ENCODE measurements around the gene TMEM178A. TPM values are rescaled to one million over a fixed set of nuclear protein-coding genes. Genes with fewer than 3 reads are reported as not detected.
"Not testable (repeated sequence)": the region's sequence is repeated elsewhere in the genome, so short reads cannot be mapped to it uniquely, and the experiment has no call there.

TMEM178A gene
- total RNA-seq, 4 donors from 2014 or later: 0.68 to 1.4 (median 1.1) TPM

DNA sequence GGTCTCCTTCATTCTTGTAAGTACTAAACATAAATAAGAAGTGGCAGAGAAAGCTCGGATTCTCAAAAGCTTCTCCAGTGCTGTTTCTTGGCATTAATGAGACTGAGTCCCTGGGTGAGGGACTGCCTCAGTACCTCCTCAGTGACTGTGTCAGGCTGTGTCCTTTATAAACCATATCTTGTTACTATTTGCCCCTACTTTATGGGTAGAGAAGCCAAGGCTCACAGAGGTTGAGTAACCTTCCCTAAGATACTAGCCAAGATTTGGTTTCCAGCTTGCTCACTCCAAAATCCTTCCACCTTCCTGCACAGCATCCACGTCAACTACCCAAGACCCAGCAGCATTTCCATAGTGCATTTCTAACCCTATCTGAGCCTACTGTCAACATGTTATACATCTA is 57.8 kb downstream of the TMEM178A start:
- H3K4me3 ChIP-seq (ENCODE audit: low read depth, poor library complexity, severe bottlenecking): no peak overlapping the region
- DNase-seq (ENCODE audit: low spot score in 2 of 2): no peak
- intact Hi-C loops (cut with DNase I; ENCODE audit: low total_unique reads): no loop called here
- WGBS, 2 donors: 70 to 85% methylated on average over 2 of the region's 2 CpGs
- TF ChIP-seq, protein P1, sequence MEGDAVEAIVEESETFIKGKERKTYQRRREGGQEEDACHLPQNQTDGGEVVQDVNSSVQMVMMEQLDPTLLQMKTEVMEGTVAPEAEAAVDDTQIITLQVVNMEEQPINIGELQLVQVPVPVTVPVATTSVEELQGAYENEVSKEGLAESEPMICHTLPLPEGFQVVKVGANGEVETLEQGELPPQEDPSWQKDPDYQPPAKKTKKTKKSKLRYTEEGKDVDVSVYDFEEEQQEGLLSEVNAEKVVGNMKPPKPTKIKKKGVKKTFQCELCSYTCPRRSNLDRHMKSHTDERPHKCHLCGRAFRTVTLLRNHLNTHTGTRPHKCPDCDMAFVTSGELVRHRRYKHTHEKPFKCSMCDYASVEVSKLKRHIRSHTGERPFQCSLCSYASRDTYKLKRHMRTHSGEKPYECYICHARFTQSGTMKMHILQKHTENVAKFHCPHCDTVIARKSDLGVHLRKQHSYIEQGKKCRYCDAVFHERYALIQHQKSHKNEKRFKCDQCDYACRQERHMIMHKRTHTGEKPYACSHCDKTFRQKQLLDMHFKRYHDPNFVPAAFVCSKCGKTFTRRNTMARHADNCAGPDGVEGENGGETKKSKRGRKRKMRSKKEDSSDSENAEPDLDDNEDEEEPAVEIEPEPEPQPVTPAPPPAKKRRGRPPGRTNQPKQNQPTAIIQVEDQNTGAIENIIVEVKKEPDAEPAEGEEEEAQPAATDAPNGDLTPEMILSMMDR (IDR thresholded peaks at IDR 0.05): no peak
- no peak for TF ChIP-seq POLR2A (IDR thresholded peaks at IDR 0.05)

DNA sequence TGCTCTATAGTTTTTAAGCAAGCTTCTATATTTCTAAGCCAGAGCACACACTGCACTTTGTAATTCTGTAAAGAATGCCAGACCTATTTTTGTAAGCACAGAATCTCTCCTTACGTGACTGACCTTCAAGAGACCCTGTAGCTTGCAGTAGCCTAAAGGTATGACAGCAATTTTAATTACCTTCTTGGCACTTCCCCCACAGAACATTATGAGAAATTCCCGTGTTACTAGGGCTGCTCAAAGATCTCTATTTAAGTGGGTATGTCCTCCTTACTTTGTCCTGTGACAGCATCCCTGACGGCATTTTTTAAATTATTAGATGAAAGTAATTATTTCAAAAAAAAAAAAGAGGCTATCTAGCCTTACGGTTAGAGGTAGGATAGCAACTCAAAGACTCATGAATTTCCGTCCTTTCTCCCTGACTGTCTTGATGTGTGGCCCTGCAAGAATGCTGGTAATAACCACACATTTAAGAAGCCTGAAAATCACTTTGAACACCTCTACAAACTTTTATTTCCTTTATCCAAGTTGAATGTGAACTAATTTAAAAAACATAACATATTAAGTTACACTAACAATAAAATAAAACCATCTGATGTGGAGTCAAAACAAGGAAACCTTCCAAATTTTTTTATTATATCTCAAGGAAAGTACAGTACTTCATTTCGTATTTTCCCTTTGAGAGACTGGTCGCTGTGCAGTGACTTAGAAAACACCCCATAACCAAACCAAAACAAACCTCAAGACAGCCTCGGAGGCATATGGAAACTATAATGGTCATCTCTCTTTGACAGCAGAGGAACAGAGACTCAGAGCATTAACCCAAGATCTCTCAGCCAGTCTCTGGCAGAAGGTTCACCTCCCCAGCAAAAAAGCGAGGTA is 58.5 kb downstream of the TMEM178A start:
- intact Hi-C loops (cut with DNase I; ENCODE audit: low total_unique reads): no loop called here
- TF ChIP-seq, protein P1 (IDR thresholded peaks at IDR 0.05): no peak
- TF ChIP-seq POLR2A (IDR thresholded peaks at IDR 0.05): no peak
- 61 to 63% methylated on average over 9 of the region's 9 CpGs for WGBS, 2 donors

DNA sequence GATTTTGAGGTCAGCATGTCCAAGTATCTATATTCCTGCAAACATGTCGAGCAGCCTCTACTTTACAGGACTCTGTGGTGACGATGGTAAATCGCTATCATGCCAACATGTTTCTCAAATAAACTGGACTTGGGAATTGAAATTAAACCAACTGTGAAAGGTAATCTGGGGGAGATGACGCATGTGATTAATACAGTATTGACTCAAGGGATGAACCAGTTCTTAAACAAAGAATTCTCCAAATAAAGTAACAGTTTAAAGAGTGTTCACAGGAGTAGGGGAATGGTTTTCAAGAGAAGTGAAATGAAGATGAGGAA is 59.1 kb downstream of the TMEM178A start:
- DNase-seq (ENCODE audit: low spot score in 2 of 2): no peak
- intact Hi-C loops (cut with DNase I; ENCODE audit: low total_unique reads): no loop called here
- no peak overlapping the region for H3K4me3 ChIP-seq (ENCODE audit: low read depth, poor library complexity, severe bottlenecking)
- WGBS, 2 donors: 88% methylated on average over 4 of the region's 4 CpGs
- TF ChIP-seq, protein P1 (IDR thresholded peaks at IDR 0.05): no peak
- no peak for TF ChIP-seq POLR2A (IDR thresholded peaks at IDR 0.05)

More for the DNA sequence above, 58.5 kb downstream of the TMEM178A start:
- DNase-seq (ENCODE audit: low spot score in 2 of 2): no peak
- H3K4me3 ChIP-seq (ENCODE audit: low read depth, poor library complexity, severe bottlenecking): no peak overlapping the region

DNA sequence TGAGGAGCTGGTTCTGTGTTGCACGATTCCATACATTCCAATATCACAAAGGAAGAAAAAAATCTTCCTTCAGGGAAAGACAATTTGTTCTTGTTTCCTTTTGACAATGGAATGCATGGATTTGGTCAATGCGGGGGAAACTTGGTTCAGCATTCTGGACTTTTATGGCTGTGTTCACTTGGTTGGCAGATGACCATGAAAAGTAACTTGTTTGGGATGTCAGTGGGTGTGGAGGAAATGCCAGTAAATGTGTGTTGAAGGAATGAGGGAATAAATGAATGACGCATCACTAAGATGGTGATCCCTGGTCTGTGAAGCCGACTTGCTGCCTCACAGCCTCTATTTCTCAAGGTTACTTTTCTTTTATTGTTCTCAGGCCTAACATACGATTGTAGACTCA is 59.7 kb downstream of the TMEM178A start:
- TF ChIP-seq, protein P1 (IDR thresholded peaks at IDR 0.05): no peak
- no peak for TF ChIP-seq POLR2A (IDR thresholded peaks at IDR 0.05)
- intact Hi-C loops (cut with DNase I; ENCODE audit: low total_unique reads): no loop called here
- no peak overlapping the region for H3K4me3 ChIP-seq (ENCODE audit: low read depth, poor library complexity, severe bottlenecking)
- DNase-seq (ENCODE audit: low spot score in 2 of 2): no peak
- 74 to 77% methylated on average over 5 of the region's 5 CpGs for WGBS, 2 donors

DNA sequence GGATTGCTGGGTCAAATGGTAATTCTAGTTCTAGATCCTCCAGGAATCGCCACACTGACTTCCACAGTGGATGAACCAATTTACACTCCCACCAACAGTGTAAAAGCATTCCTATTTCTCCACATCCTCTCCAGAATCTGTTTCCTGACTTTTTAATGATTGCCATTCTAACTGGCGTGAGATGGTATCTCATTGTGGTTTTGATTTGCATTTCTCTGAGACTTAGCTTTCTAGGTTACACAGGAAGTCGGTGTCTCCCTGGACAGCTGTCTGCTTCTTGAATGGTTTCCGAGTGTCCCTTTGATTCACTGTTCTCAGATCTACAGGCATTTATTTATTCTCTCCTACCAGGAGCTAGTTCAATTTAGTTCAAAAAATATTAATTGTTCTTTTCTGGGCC is 62.4 kb downstream of the TMEM178A start:
- H3K4me3 ChIP-seq (ENCODE audit: low read depth, poor library complexity, severe bottlenecking); intact Hi-C loops (cut with DNase I; ENCODE audit: low total_unique reads); DNase-seq (ENCODE audit: low spot score in 2 of 2): not testable (repeated sequence)
- WGBS, 2 donors: 82% methylated on average over 4 of the region's 4 CpGs

DNA sequence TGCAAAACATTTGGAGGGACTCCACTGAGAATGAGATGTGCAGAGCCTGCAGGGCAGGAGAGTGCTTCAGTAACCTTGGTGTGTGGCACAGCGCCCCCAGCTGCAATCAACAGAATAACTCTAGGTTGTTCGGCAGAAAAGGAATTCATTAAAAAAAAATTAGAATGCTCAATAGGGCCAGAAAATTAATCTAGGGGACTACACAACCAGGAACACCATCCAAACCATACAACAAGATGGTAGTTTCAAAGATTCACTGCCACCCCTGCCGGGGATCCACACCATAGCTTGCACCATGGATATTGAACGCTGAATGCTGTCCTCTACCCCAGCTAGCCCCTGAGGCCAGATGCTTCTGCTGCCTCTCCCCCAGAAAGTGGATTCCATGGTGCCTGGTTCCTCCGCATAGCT is 63.2 kb downstream of the TMEM178A start:
- no peak for DNase-seq (ENCODE audit: low spot score in 2 of 2)
- TF ChIP-seq POLR2A (IDR thresholded peaks at IDR 0.05): no peak
- TF ChIP-seq, protein P1 (IDR thresholded peaks at IDR 0.05): no peak
- intact Hi-C loops (cut with DNase I; ENCODE audit: low total_unique reads): no loop called here
- H3K4me3 ChIP-seq (ENCODE audit: low read depth, poor library complexity, severe bottlenecking): no peak overlapping the region
- WGBS, 2 donors: 44 to 50% methylated on average over 5 of the region's 5 CpGs

All from lower leg skin (tissue), 4 donors.